GM10248 (cell line): Measurements from ENCODE around the gene NDUFS7.
"Not testable (repeated sequence)": the region's sequence is repeated elsewhere in the genome, so short reads cannot be mapped to it uniquely, and the experiment has no call there.

ENCODE experiments used
- CTCF ChIA-PET: fragments of 300-600 bp; sonication (Branson Sonifier 250); formaldehyde crosslinking; extraction: SDS; loops from one replicate; lab custom pipeline; 2021; ENCODE audit warnings: antibody characterized with exemption; lab: Yijun Ruan, JAX
- POLR2A ChIA-PET: fragments of 350-650 bp; sonication (Branson Sonifier 250); formaldehyde crosslinking; extraction: SDS; loops from one replicate; lab custom pipeline; 2020; ENCODE audit warnings: antibody characterized with exemption; lab: Yijun Ruan, JAX
- DNase-seq: peaks from one replicate; pipeline ENCODE4 v3.0.0; 2012; ENCODE audit errors: extremely low spot score
- TF ChIP-seq, protein P1 (sequence below): IDR thresholded peaks from 2 replicates; pipeline ENCODE4 v1.5.1; 2012; ENCODE audit warnings: mild to moderate bottlenecking, low read depth; ENCODE audit errors: extremely low read depth, missing control alignments, control extremely low read depth

The NDUFS7 gene

DNA sequence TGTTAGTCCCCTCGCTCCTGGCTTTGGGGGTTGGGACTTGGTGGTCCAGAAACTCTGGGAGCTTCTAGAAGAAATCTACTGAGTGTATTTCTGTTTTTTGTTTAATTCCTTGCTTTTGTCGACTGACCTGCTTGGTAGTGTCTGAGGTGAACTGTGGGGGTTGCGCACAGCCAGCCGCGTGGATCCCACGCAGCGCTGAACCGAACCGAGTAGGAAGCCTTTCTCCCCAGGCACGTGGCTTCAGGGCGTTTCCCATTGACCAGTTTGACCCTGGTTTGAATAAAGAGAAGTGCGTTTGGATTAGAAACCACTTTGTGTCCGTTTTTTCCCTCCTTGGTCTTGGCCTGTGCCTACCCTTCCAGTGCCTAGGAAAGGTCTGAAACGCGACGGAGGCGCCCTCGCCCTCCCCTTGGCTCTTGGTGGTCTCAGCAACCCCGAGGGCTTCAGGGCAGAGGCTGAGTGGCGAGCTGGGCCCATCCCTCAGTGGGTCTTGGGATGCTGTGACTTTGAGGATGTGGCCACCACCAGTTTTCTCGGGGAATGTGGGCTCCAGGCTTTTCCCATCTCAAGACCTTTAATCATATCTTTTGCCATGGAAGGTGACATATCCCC, 51.8 kb downstream of the NDUFS7 start:
- TF ChIP-seq, protein P1, sequence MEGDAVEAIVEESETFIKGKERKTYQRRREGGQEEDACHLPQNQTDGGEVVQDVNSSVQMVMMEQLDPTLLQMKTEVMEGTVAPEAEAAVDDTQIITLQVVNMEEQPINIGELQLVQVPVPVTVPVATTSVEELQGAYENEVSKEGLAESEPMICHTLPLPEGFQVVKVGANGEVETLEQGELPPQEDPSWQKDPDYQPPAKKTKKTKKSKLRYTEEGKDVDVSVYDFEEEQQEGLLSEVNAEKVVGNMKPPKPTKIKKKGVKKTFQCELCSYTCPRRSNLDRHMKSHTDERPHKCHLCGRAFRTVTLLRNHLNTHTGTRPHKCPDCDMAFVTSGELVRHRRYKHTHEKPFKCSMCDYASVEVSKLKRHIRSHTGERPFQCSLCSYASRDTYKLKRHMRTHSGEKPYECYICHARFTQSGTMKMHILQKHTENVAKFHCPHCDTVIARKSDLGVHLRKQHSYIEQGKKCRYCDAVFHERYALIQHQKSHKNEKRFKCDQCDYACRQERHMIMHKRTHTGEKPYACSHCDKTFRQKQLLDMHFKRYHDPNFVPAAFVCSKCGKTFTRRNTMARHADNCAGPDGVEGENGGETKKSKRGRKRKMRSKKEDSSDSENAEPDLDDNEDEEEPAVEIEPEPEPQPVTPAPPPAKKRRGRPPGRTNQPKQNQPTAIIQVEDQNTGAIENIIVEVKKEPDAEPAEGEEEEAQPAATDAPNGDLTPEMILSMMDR: no peak
- POLR2A ChIA-PET: no interaction called here
- DNase-seq: no peak
- CTCF ChIA-PET: interaction anchor here (1.7 kb wide), 1 partner anchor 9 kb away, joined by 3 read pairs; no protein-coding TSS in a partner anchor

DNA sequence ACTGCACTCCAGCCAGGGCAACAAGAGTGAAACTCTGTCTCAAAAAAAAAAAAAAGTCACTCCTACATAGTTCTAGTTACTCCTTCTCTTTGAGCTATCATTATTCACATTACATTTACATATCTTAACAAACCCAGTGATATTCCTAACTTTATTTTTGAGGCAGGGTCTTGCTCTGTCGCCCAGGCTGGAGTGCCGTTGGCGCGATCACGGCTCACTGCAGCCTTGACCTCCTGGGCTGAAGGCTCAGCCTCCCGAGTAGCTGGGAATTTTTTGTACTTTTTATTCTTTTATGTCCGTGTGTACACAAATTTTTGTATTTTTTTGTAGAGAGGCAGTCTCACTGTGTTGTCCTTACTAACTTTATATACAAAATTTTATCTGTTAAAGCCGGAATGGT, 53.9 kb downstream of the NDUFS7 start:
- TF ChIP-seq, protein P1: no peak
- no peak for DNase-seq
- CTCF ChIA-PET: interaction anchor here (0.7 to 1.3 kb wide), 8 partner anchors 9 to 29 kb away, joined by 3 to 5 read pairs (median 3); no protein-coding TSS in a partner anchor
- POLR2A ChIA-PET: no interaction called here

DNA sequence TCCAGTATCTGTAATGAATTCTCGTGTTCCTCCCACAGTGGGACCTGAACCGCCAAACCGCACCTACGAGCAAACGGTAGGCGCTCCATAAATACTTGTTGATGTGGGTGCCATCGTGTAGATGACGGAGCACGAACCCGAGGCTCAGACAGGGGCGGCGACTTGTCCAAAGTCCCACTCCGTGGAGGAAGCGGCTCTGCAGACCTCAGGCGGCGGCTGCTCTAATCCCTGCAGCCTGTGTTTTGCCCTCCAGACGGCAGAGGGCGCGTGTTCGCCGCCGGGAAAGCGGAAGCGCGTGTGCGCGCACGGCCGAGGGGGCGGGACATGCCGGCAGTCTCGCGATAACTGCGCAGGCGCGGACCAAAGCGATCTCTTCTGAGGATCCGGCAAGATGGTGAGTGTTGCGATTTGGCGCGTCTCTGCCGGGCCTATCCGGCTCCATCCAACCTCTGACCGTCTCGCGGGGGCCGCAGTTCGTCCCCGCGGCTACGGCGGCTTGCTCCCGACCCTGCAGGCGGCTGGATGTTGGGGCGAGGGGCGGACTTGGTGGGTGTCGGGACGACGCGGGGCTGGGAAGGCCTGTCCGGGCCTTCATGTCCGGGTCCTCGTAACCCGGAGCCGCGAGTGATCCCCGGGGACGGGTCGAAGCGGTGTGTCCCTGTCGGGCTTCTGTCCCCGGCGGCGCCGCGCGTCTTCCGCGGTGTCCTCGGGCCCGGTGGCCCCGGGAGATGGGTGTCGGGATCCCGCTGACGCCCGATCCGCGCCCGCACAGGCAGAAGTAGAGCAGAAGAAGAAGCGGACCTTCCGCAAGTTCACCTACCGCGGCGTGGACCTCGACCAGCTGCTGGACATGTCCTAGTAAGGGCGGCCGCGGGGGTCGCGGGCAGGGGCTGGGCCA, 54.6 kb downstream of the NDUFS7 start, which contains the start of gene RPS15:
Gene RPS15, plus strand, starts transcription at position 362 of the 898 bp plus-strand sequence. Its CDS starts 30 bp downstream, at position 392.
- DNase-seq: peak; percentile 97
- TF ChIP-seq, protein P1: peak; percentile 99
- POLR2A ChIA-PET: interaction anchor here (0.6 kb wide), 1 partner anchor 517 kb away, joined by 9 read pairs; no protein-coding TSS in a partner anchor
- CTCF ChIA-PET: interaction anchor here (0.7 to 1.3 kb wide), 8 partner anchors 10 to 29 kb away, joined by 3 to 5 read pairs (median 3); no protein-coding TSS in a partner anchor

DNA sequence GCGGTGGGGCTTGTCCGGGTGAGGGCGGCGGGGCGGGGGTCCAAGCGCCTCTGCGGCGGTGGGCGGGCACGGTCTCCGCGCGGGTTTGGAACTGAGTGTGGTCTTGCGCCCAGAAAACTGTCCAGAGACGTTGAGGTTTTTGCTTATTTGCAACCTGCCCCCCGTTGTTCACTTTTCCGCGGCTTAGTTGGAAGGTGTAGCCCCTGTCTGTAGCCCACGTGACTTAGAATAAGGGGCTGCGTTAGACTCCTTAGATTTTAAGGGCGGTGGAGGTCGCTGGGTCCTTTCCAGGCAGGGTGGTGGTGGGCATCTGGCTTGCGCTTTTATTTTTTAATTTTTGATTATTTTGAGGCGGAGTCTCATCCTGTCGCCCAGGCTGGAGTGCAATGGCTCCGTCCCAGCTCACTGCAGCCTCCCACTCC, 55.2 kb downstream of the NDUFS7 start:
- ChIA-PET CTCF (interaction anchor here (1.2 kb wide), 1 partner anchor 25 kb away, joined by 3 read pairs; no protein-coding TSS in a partner anchor), POLR2A (interaction anchor here (0.6 kb wide), 1 partner anchor 516 kb away, joined by 9 read pairs; no protein-coding TSS in a partner anchor)
- DNase-seq: no peak
- TF ChIP-seq, protein P1: no peak

DNA sequence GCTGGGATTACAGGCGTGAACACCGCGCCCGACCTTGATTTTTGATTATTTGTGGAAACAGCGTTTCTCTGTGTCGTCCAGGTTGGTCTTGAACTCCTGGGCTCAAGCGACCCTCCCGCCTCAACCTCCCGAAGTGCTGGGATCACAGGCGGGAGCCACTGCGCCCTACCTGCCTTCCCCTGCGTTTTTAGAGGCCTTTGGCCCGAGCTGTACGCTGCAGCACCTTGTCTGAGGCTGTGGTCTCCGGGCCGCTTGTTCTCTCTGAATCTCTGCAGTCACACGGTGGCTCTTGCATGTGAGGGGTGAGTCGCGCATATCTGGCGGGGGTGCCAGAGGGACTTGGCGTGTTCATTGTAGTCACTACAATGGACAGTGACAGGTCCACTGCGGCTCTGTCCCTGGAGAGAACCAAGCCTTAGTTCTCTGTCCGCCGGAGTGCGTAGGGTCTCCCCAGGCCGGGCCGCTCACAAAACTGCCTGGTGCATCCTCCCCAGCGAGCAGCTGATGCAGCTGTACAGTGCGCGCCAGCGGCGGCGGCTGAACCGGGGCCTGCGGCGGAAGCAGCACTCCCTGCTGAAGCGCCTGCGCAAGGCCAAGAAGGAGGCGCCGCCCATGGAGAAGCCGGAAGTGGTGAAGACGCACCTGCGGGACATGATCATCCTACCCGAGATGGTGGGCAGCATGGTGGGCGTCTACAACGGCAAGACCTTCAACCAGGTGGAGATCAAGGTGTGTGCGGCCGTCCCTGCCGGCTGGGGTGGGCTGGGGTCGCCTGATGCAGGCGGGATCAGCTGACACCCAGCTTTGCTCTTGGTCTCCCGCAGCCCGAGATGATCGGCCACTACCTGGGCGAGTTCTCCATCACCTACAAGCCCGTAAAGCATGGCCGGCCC, 56.1 kb downstream of the NDUFS7 start:
- POLR2A ChIA-PET: interaction anchor here (0.9 to 1.9 kb wide), 3 partner anchors 13 to 30 kb away, joined by 4 to 5 read pairs (median 4); no protein-coding TSS in a partner anchor
- CTCF ChIA-PET: interaction anchor here (1.2 kb wide), 1 partner anchor 26 kb away, joined by 3 read pairs; no protein-coding TSS in a partner anchor
- not testable (repeated sequence) for DNase-seq

DNA sequence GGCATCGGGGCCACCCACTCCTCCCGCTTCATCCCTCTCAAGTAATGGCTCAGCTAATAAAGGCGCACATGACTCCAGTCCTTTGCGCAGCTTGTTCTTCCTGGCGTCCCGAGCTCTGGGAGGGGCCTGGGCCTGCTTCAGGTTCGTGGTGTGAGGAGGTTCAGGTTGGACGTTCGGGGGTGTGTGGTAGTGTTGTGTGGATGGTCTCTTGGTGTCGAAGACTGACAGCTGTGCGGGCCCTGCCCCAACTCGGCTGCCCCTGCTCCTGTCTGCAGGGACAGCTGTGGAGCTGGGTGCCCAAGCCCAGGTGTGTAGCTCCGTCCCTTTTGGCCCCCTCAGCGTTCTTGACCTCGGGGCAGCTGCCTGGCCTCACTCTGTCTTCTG, 56.7 kb downstream of the NDUFS7 start:
- CTCF ChIA-PET: no interaction called here
- DNase-seq: no peak
- TF ChIP-seq, protein P1: no peak
- POLR2A ChIA-PET: interaction anchor here (0.9 to 1.9 kb wide), 3 partner anchors 12 to 31 kb away, joined by 4 to 5 read pairs (median 4); no protein-coding TSS in a partner anchor
